ENCODE results near the gene RNF151.
"Not testable (repeated sequence)": the region's sequence is repeated elsewhere in the genome, so short reads cannot be mapped to it uniquely, and the experiment has no call there.

The RNF151 gene

DNA sequence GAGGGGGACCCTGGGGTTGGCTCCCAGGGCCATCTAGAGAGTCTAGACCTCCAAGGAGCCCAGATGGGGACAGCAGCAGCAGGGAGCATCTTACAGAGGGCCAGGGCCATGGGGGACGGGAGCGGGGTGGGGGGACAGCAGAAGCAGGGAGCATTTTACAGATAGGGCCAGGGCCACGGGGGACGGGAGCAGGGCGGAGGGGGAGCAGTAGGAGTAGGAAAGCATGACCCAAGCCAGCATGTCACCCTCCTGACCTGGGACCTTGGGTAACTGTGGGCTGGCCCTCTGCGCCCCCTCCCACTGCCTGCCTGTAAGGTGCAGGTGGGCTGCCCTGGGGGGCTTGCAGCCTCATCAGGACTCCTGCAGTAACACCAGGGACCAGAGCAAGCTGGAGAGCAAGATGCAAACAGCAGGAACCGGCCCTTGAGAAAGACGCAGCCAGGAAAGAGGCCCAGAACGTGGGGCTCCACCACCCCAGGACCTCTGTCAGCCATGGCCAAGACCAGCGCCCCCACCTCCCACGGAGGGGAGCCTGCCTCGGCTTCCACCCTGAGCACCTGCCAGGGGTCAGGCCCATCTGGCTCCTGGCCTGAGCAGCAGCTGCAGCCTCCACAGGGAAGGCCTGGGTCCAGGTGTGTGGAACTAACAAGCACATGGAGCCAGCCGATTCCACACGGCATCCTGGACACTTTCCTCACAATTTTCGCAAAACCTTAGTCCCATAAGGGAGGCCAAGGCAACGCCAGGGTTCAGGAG is 40.6 kb downstream of the RNF151 start:
- DNase-seq = no peak

DNA sequence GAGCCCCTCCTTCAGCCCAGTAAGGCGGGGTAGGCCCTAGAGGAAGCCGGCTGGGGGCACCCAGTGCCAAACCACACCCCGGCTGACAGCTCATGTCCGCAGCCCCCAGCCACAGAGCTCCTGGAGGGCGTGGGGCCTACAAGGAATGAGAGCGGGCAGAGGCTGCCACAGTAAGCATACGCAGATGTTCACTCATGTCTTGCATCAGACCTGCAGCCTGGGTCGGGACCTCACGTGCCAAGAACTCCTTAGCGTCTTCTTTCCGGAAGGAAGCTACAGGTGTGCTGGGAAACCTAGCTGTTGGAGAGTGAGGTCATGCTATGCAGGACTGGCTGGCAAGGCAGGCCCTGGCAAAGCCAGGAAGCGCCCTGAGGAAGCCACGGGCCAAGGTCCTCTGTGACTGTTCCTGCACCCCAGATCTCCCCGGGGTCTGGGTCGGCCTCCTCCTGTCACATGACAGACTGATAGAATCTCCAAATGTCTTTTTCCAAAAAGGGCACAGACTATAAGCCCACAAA is 41.4 kb downstream of the RNF151 start:
- DNase-seq = no peak

- no peak for DNase-seq
Observed at GRCh38 chr16:2008631-2009163, 42.0 kb downstream of the RNF151 start.

- DNase-seq = no peak
Observed at GRCh38 chr16:2009164-2009711, 42.6 kb downstream of the RNF151 start.

- DNase-seq = peak; percentile 26 to 88 (median 66)
Observed at GRCh38 chr16:2009791-2010510, 43.3 kb downstream of the RNF151 start, which contains the start of gene ZNF598. ZNF598 (minus strand) TSS chr16:2009821.

- DNase-seq = not testable (repeated sequence)
Observed at GRCh38 chr16:2011726-2012125, 45.1 kb downstream of the RNF151 start.

GRCh38 chr16:2013527-2013926 is 46.9 kb downstream of the RNF151 start:
- DNase-seq = no peak

- no peak for DNase-seq
Observed at GRCh38 chr16:2015117-2015946, 48.7 kb downstream of the RNF151 start.

- DNase-seq = no peak
Observed at GRCh38 chr16:2015947-2016208, 49.2 kb downstream of the RNF151 start.

- no peak for DNase-seq
Observed at GRCh38 chr16:2016407-2016922, 49.8 kb downstream of the RNF151 start.
